GM20431 (cell line): Measurements from ENCODE around the gene PIN1.

Source experiments
- in situ Hi-C: fragments of 300-500 bp; cut with MseI, MboI; formaldehyde crosslinking; loops from one replicate; pipeline ENCODE4 v1.15.0; 2020; ENCODE audit warnings: low sequenced_read_pairs; ENCODE audit not compliant: unreplicated experiment

Gene PIN1

DNA sequence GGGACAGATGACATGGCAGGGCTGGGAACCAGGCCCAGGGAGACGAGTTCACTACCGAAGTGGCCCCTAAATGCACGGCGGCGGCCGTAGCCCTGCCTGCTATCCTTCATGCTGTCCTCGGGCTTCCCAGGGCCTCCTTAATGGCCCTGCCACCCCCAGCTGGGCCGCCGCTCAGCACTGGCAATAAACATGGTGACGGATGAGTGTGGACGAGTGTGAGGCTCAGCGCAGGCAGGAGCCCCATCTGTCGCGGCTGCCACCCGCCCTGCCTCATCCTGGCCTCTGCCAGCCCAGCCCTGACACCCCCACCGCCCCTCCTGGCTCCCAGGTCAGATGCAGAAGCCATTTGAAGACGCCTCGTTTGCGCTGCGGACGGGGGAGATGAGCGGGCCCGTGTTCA, 13.6 kb downstream of the PIN1 start:
- in situ Hi-C loops, result no loop called here

DNA sequence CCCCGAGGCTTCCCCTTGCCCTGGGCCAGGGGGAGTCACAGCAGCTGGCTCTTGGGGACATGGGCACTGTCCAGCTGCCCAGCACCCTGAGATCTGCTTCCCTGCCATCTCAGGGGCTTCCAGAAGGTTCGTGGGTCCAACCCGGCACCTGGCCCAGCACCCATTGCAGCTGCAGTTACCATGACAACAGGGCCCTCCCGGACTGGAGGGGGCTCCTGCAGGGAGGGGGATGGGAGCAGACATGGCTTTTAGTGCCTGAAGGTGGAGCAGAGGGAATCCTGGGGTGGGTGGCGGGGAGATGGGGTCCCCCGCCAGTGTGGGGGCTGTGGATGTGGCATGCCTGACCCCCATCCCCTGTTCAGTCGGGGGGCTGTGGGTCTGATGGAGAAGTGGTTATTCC, 14.7 kb downstream of the PIN1 start:
- in situ Hi-C loops, result no loop called here

DNA sequence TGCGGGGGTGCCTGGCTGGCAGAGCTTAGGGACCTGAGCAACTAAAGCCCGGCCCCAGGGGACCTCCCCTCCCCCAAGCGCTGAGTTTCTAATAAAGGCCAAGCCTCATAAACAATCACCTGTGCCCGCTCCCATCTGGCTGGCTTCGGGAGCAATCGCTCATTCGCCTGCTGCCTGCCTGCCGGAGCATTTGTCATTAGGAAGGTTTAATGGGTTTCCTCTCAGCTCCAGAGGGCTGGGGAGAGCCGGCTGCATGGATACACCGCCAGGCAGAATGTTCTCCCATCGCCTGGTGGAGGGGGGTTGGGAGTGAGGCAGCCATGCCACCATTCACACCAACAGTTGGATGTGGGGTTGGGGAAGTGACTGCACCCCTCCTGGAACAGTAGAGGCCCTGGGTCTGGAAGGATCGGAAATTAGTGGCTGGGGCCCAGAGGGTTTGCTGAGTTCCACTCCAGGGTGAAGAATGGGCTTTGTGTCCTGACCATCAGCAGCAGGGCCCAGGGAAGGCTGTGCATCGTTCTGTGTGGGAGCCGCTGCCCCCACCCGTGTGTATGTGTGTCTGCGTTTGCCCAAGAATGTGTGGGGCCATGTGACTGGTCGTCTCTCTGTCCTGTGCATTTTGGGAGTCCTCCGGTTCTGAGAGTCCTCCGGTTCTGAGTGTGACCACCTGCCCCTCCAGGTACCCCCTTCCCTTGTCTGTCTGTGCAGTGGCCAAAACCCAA, 15.3 kb downstream of the PIN1 start:
- in situ Hi-C loops, result no loop called here

DNA sequence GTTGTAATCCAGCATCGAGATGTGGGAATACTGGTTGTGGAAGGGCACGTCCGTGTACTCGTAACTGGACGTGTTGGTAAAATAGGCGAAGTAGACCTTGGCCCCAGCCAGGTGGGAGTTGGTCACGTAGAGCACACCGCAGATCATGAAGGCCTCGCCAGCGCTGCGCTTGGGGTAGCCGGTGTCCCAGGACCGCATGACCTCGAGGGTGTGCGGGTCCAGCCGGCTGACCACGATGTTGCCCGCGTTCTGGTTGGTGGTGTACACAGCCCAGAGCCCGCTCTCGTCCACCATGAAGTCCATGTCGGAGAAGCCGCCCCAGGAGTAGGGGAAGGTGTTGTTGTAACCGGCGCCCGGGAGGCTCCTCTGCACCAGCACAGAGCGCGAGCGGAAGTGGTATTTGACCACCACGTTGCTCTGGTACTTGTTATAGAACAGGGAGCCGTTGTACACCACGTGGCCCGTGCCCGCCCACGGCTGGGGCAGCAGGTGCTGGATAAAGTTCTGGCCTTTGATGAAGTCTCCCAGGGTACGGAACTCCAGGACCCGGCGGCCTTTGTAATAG, 19.2 kb downstream of the PIN1 start:
- in situ Hi-C loops, result no loop called here

DNA sequence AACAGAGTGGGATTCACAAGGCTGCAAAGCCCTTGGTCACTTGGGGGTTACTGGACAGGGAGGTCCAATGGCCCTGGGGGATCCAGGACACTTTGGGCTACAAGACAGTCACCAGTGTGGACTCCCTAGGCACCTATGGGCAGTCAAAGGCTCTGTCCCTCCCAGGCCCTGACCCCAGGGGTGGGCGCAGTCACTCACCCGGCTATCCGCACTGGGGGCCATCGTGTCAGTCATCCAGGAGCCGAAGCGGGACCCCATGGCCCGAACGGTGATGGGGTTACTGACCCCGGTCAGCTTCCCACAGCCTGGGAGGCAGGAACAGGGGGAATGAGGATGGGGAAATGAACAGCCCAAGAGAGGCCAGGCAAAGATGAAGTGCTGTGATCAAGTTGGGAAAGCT, 21.5 kb downstream of the PIN1 start:
- in situ Hi-C loops, result no loop called here

DNA sequence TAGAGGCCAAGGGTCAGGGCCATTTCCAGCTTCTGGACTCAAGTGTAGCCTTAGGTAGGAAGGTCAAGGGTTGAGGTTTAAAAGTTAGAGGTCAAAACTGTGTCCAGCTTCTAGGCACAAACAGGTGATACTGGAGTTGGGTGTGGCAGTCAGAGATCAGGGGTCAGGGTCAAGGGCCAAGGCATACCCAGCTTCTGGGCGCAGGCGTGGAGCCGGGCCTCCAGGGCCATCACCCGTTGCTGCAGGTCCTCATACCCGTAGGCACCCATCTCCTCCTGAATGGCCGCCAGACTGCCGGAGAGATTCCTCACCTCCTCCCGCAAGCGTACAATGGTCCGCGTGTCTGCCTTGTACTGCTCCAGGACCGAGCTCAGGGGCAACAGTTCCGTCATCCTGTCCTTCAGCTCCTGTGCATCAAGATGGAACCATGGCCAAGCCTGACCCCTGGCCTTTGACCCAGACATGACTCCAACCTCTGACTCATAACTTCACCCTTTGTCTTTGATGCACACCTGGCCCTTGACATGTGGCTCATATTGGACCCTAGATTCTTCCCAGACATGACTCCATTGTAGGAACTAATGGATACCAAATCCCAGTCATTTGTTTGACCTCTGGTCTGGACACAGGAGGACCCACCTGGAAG, 22.1 kb downstream of the PIN1 start:
- in situ Hi-C loops, result no loop called here

DNA sequence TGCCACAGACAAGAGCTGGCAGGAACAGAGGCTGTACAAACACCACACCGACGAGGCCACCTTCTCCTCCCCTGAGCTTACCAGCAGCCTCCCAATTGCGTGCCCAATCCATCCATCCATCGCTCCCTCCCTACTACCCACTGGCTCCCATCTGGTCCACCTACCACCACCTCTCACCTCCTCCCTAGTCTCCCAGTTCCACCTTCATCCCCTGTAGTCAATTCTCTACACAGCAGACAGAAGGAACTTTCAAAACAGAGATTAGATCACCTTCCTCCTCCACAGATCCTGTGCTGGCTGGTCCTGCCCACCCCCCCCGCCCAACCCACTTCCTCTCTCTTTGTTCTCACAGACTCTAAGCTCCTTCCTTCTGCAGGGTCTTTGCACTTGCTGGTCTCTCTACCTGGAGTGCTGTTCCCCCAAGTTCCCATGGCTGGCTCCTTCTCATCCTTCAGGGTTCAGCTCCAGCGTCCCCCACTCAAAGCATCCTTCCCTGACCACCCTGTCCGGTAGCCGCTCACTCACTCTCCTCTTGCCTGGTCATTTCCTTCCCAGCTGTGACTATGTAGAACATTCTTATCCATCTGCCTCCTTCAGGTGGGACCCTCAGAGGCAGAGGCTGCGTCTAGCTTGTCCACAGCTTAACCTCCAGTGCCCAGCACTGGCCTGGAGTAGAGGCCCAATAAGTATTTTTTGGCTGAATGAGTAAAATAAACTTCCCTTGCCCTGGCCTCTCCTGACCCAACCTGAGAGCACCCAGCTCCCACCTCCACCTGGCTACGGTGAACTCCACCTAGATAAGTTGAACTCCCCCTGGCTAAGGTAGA, 23.0 kb downstream of the PIN1 start:
- in situ Hi-C loops, result no loop called here

DNA sequence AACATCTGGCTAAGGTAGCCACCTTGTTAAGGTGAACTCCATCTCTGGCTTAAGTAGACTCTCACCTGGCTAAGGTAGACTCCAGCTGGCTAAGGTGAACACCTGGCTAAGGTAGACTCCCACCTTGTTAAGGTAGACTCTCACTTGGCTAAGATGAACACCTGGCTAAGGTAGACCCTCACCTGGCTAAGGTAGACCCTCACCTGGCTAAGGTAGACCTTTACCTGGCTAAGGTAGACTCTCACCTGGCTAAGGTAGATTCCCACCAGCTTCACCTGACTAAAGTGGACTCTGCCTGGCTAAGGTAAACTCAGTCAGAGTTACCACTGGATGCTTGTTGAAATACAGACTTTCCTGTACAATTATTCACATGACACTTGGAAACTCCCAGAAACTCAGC, 23.6 kb downstream of the PIN1 start:
- in situ Hi-C loops, result no loop called here

DNA sequence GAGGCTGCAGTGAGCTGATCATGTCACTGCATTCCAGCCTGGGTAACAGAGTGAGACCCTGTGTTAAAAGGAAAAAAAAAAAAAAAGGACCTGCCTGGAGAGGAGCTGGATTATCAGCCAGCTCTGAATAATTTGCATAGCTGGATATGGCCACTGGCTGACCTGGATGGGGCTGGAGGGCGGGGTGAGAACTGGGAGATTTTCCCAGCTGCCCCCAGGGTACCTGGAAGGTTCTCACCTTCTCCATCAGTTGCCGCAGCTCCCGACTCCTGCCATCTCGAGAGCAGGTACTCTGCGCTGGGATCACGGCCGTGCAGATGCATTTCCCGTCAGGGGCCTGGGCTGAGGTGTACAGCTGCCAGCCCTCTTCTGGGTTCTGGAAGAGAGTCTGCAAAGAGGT, 25.3 kb downstream of the PIN1 start:
- in situ Hi-C loops, result no loop called here

DNA sequence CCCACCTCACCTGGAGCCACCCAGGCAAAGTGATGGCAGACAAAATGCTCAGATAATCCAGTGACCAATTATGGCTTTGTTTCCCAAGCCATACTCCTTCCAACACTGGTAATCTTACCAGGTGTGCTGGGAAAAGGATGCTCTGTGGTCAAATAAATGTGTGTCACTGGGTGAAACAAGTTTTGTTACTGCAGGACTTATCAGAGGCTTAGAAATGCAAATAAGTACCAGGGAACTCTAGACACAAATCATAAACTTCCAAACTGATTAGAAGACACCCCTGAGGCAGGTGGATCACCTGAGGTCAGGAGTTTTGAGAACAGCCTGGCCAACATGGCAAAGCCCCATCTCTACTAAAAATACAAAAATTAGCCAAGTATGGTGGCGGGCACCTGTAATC, 26.4 kb downstream of the PIN1 start:
- in situ Hi-C loops, result no loop called here

DNA sequence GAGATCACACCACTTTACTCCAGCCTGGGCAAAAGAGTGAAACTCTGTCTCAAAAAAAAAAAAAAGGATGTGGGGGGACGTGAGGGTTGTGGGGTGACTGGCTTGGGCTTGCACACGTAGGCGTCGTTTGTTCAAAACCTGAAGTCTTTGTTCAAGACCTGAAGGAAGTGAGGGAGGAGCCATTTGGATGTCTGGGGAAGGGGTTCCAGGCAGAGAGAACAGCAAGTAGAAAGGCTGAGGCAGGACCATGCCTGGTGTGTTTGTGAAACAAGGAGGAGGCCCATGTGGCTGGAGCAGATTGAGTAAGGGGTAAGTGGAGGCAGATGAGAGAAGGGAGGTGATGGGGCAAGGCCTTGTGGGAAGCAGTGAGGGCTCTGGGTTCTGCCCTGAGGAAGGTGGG, 27.8 kb downstream of the PIN1 start:
- in situ Hi-C loops, result no loop called here

DNA sequence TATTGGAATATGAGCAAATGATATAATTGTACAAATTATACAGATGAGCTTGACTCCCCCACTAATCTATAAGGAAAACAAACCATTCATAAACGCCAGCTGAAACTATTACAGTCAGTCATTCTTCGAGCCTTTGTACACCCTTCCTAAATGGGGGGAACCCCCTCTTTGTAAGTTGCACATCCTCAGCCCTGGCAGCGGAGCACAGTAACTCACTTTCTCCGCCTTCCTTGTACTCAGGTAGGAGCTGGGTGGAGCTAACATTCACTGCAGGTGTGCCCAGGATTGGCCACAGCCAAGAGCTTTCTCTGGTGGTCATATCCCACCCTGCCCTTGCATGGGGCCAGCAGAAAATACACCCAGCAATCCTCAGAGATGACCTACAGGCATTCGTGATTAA, 28.6 kb downstream of the PIN1 start:
- in situ Hi-C loops, result no loop called here

DNA sequence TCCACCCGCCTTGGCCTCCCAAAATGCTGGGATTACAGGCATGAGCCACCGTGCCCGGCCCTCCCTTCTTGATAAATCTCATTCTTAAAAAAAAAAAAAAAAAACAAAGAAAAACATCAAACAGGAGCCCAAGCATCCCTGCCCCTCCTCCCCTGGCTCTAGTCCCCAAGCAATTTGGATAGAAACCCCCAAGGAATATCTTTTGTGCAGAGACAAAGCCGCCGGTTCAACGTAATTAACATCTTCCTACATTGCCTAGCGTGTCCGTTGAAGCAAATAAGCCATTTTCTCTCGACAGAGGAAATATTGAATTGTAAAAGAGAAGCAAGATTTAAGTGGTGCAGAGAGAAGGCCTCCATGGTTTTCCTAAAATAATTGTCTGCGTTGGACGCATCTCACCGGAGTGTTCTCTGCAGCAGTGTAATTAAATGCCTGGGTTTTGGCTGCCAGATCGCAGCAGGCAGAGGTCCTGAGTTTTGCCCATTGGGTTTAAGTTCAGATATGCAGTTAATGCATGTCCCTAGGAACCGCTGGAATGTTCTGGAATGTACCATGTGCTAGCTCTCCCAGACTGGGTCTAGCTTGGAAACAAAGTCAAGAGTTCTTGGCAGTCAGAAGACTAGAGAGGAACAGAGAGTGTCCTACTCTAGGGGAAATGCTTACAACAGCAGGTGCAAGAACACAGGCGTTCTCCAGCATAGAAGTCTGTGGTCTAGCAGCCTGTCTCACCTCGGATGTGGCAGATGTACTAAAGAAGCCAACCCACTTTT, 30.8 kb downstream of the PIN1 start:
- in situ Hi-C loops, result no loop called here

DNA sequence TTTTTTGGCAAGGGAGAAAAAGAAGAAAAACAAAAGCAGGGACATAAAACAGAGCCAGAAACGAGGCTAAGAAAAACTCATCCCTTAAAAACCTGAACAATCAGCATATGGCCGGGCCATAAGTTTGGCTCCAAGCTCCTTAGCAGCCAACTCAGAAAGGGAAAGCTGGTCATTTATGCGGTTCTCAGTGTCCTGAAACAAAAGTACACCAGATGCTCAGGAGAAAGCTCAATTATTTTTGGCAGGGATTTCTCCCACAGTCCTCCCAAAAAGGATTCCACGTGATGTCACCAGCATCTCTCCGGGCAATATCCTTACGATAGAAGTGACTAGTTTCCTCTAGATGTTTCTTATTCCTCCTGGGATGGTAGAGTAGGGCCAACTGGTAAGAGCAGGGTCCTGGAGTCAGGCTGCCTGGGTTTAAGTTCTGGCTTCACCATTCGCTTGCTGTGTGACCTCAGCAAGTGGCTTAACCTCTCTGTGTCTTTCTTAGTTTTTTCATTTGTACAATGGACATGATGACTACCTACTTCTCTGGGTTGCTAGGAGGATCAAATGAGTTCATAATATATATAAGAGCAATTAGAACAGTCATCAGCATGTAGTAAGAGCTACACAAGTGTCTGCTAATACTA, 34.0 kb downstream of the PIN1 start:
- in situ Hi-C loops, result no loop called here

DNA sequence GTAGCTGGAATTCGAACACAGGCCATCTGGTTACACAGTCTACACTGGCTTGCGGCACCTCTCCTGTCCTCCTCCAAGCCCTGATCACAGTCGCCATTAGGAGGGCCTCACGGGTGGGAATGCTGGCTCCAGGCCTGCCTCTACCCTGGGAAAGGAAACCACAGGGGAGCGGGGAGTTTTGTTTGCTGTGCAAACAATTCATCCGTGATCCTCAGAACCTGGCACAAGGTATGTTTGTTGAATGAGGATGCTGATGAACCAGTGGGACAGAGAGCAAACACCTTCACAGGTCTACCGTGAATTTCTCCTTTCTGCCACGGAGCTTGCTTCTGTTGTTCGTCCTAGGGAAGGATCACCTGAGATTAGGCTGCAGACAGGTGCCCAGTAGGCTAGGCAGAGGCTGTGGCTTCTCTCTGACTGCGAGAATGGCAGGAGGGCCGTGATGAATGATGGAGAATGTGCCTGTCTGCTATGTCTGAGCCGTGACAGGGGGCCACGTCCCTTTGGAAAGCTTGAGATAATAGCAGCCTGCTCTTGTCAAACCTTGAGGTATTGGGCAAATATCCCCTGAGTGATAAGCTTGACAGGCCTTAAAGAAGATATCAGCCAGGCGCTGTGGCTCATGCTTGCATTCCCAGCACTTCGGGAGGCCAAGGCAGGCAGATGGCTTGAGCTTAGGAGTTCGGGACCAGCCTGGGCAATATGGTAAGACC, 36.7 kb downstream of the PIN1 start:
- in situ Hi-C loops, result no loop called here

DNA sequence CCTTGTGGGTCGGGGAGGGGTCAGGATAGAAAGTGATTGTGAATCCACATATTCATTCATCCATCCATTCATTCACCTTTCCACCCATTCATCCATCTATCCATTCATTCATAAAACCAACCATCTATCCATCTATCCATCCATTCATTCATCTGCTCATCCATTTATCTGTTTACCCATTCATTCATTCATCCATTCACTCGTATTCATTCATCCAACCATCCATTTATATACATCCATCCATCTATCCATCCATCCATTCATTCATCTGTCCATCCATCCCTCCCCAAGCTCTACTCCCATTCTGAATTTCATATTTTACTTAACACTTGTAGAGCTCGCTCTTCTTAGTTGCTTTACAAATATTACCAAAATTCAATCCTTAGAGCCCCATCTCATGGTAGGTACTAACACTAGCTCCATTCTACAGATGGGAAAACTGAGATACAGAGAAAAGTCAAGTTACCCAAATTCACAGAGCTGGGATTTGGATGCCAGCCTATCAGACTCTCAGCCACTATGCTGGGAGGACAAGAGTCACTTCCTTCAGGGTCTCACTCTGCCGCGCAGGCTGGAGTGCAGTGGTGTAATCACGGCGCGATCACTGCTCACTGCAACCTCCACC, 37.6 kb downstream of the PIN1 start:
- in situ Hi-C loops, result no loop called here

DNA sequence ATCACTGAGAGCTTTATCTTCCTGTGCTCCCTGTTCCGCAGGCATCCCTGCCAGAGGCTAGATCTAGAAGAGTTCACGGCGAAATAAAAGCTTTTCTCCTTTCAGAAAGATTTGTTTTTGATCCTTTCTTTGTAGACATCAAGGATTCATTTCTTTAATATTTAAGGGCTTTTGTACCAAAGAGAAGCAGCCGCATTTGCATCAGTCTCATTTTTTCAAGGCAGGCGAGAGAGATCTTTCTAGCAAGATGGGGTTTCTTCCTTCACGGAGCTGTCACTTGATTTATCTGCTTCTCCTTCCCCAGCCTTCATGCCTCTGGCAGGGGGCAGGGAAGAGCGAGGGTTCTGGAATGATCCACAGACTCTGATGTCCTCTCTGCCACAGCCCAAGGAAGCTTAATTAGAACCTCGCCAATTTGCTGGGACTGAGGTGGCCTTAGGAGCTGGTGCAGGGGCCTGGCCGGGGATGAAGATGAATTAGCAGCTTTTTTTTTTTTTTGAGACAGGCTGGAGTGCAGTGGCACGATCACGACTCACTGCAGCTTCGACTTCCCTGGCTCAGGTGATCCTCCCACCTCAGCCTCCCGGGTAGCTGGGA, 40.0 kb downstream of the PIN1 start:
- in situ Hi-C loops, result no loop called here

DNA sequence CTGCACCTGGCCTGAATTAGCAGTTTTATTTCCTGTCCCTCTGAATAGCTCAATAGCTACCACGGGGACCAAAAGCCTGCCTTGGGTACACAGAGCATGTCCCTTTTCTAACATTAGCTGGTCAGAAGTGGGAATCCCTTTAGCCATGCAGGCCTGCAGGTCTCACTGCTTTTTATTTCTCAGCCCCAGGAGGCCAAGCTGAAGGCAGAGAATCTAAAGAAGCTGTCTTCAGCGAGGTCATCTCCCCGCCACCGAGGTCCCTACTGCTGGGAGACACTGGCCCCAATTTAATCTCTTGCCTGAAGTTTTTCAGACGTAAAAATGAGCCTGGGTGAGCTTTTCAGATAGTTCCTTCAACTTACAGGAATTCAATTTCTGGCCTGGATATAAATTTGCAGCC, 40.7 kb downstream of the PIN1 start:
- in situ Hi-C loops, result no loop called here
